ENCODE measurements around the gene TOX3. TPM values are rescaled to one million over a fixed set of nuclear protein-coding genes. Genes with fewer than 3 reads are reported as not detected.

The TOX3 gene
- total and polyA plus RNA-seq, 2 donors (not counting 3 experiments of a cell fraction or from before 2014, with no cell fraction given) = not detected

DNA sequence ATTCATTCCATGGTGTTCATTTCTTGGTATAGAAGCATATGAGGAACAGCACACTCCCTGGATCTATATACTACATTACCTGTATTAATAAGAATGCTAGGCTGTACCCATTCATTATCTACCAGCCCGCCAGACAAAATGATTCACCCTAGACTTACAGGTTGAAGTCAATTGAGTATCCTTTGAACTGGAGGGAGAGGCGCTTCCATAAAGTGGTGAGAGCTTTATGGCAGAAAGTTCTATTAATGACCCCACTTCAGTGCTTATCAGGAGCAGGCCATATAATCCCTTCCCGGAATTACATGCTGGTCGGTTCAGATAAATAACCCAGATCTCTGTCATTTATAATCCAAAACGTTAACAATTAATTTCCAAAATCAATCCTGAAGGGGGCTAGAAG lies 44.5 kb upstream of the TOX3 start:
- intact Hi-C loops (cut with micrococcal nuclease) = no loop called here
- dilution Hi-C loops (cut with MboI; ENCODE audit: extremely low pct_ligation_motif_present, low sequenced_read_pairs) = no loop called here
- Histone ChIP-seq H3K27ac (ENCODE audit: insufficient read depth, low read depth, low read length) (no peak overlapping the region), H2AFZ (ENCODE audit: low read depth, low read length) (no peak overlapping the region), H4K20me1 (replicated peaks; ENCODE audit: control insufficient read depth, extremely low read depth, insufficient read depth, low read length) (no peaks in the 10 kb centered on the region), H3K4me3 (replicated peaks in 1 of 3; ENCODE audit: insufficient read depth in 1 of 3, low read depth in 1 of 3, low read length in 3 of 3) (no peak overlapping the region), H3K27me3 (ENCODE audit: control insufficient read depth in 2 of 2, insufficient read depth in 2 of 2, low read length in 2 of 2) (no peaks in the 10 kb centered on the region), H3K4me2 (ENCODE audit: insufficient read depth, low read length) (no peak overlapping the region), H3K9me1 (replicated peaks; ENCODE audit: control insufficient read depth, extremely low read depth, insufficient read depth, low read length) (no peaks in the 10 kb centered on the region), H3K9me3 (replicated peaks; ENCODE audit: control insufficient read depth, insufficient read depth, low read length) (peaks cover 4% of the 10 kb centered on the region), H3K4me1 (ENCODE audit: control insufficient read depth, extremely low read depth, insufficient read depth, low read length) (no peaks in the 10 kb centered on the region), H3K79me2 (ENCODE audit: control insufficient read depth, insufficient read depth, low read length) (no peaks in the 10 kb centered on the region), H3K9ac (replicated peaks; ENCODE audit: extremely low read depth, insufficient read depth, low read length) (no peak overlapping the region), H3K36me3 (ENCODE audit: control insufficient read depth in 2 of 2, extremely low read depth in 1 of 2, insufficient read depth in 2 of 2, low read length in 2 of 2) (no peaks in the 10 kb centered on the region)
- DNase-seq (ENCODE audit: low read depth, low spot score) = no peak
- ChIA-PET CTCF (no interaction called here), POLR2A (no interaction called here)
- no peak for FAIRE-seq
- no peak for TF ChIP-seq EZH2 (IDR thresholded peaks at IDR 0.05; ENCODE audit: borderline replicate concordance, low read depth, low read length, severe bottlenecking)
- TF ChIP-seq POLR2AphosphoS5 (IDR thresholded peaks at IDR 0.05; ENCODE audit: insufficient read depth, low read depth, low read length) = no peak
- no peak for TF ChIP-seq JUN (IDR thresholded peaks at IDR 0.05; ENCODE audit: borderline replicate concordance, insufficient read depth, insufficient read length, low read depth)
- TF ChIP-seq MYC (IDR thresholded peaks at IDR 0.05; ENCODE audit: low read depth, low read length) = no peak
- TF ChIP-seq, protein P1, sequence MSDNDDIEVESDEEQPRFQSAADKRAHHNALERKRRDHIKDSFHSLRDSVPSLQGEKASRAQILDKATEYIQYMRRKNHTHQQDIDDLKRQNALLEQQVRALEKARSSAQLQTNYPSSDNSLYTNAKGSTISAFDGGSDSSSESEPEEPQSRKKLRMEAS (IDR thresholded peaks at IDR 0.05; ENCODE audit: insufficient read depth, insufficient read length) = no peak
- TF ChIP-seq, protein P2, sequence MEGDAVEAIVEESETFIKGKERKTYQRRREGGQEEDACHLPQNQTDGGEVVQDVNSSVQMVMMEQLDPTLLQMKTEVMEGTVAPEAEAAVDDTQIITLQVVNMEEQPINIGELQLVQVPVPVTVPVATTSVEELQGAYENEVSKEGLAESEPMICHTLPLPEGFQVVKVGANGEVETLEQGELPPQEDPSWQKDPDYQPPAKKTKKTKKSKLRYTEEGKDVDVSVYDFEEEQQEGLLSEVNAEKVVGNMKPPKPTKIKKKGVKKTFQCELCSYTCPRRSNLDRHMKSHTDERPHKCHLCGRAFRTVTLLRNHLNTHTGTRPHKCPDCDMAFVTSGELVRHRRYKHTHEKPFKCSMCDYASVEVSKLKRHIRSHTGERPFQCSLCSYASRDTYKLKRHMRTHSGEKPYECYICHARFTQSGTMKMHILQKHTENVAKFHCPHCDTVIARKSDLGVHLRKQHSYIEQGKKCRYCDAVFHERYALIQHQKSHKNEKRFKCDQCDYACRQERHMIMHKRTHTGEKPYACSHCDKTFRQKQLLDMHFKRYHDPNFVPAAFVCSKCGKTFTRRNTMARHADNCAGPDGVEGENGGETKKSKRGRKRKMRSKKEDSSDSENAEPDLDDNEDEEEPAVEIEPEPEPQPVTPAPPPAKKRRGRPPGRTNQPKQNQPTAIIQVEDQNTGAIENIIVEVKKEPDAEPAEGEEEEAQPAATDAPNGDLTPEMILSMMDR (IDR thresholded peaks at IDR 0.05; ENCODE audit: extremely low read depth in 1 of 2, insufficient read depth in 1 of 2, low read depth in 1 of 2, low read length in 2 of 2) = no peak
- no peak for TF ChIP-seq FOS (IDR thresholded peaks at IDR 0.05; ENCODE audit: borderline replicate concordance, insufficient read depth, low read length)
- no peak for TF ChIP-seq GATA2 (IDR thresholded peaks at IDR 0.05; ENCODE audit: insufficient read depth, insufficient read length, low read depth, low read length)
- TF ChIP-seq POLR2A (IDR thresholded peaks at IDR 0.05; ENCODE audit: low read depth, low read length) = no peak
- no TSS peak for BruUV-seq (replicated peaks)
